SK-N-SH treated with all-trans-retinoic acid at 6 μM for 48 hours (cell line): ENCODE results near the gene INS.

Experiments
- ARNTL ChIP-seq: fragments of 450-650 bp; formaldehyde crosslinking; IDR thresholded peaks from 2 replicates; pipeline ENCODE4 v1.5.0; 2020; ENCODE audit warnings: low read depth, mild to moderate bottlenecking, moderate library complexity, borderline replicate concordance
- BACH2 ChIP-seq: fragments of 250-450 bp; sonication (Bioruptor Pico); IDR thresholded peaks from 2 replicates; pipeline ENCODE4 v1.9.0; 2021; ENCODE audit warnings: mild to moderate bottlenecking, borderline replicate concordance
- CREB5 ChIP-seq: fragments of 250-450 bp; sonication (Bioruptor Pico); IDR thresholded peaks from 2 replicates; pipeline ENCODE4 v1.5.1; 2020; ENCODE audit warnings: low read depth, mild to moderate bottlenecking, moderate library complexity
- CSDC2 ChIP-seq: fragments of 250-450 bp; sonication (Bioruptor Pico); IDR thresholded peaks from 2 replicates; pipeline ENCODE4 v1.5.0; 2020; ENCODE audit warnings: mild to moderate bottlenecking, moderate library complexity
- RARB ChIP-seq: fragments of 250-450 bp; sonication (Bioruptor Pico); IDR thresholded peaks from 2 replicates; pipeline ENCODE4 v1.8.0; 2021; ENCODE audit warnings: mild to moderate bottlenecking, moderate library complexity
- SNAI2 ChIP-seq: fragments of 250-450 bp; sonication (Bioruptor Pico); IDR thresholded peaks from 2 replicates; pipeline ENCODE4 v1.5.0; 2020; ENCODE audit warnings: mild to moderate bottlenecking, moderate library complexity
- TOX ChIP-seq: fragments of 250-450 bp; sonication (Bioruptor Pico); IDR thresholded peaks from 2 replicates; pipeline ENCODE4 v1.8.0; 2021; ENCODE audit warnings: mild to moderate bottlenecking, moderate library complexity, borderline replicate concordance
- ZC3H10 ChIP-seq: fragments of 250-450 bp; sonication (Bioruptor Pico); IDR thresholded peaks from 2 replicates; pipeline ENCODE4 v1.5.1; 2021; ENCODE audit warnings: mild to moderate bottlenecking, moderate library complexity
- ZFP30 ChIP-seq: fragments of 450-650 bp; formaldehyde crosslinking; IDR thresholded peaks from 2 replicates; pipeline ENCODE4 v1.5.0; 2022; ENCODE audit warnings: mild to moderate bottlenecking, moderate library complexity
- ZNF70 ChIP-seq: fragments of 450-650 bp; formaldehyde crosslinking; IDR thresholded peaks from 2 replicates; pipeline ENCODE4 v1.5.0; 2020; ENCODE audit warnings: mild to moderate bottlenecking, moderate library complexity
- TF ChIP-seq, protein P1 (sequence below): fragments of 250-450 bp; sonication (Bioruptor Pico); IDR thresholded peaks from 2 replicates; pipeline ENCODE4 v1.8.0; 2020; ENCODE audit warnings: mild to moderate bottlenecking, moderate library complexity, borderline replicate concordance

DNA sequence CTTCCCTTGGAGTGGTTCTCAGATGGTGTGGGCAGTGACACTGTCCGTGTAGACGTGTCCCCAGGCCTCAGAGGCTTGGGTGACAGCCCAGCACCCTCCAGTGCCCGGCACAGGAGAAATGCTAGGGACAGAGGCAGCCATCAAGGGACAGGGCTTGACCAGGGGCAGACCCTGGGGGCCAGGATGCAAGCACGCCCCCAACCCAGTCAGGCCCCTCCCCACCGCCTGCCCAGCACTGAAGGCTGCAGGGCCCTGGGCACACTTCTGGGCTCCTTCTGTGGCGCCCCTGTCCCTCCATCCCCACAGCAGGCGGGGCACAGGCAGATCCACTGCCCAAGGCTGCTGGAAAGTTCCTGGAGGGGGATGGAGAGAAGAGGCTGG lies 32.9 kb downstream of the INS start:
- TF ChIP-seq ZFP30 (CRISPR knock-in tag) = no peak
- no peak for TF ChIP-seq SNAI2 (CRISPR knock-in tag)
- TF ChIP-seq CSDC2 = no peak
- no peak for TF ChIP-seq ZNF70 (CRISPR knock-in tag)
- no peak for TF ChIP-seq TOX (CRISPR knock-in tag)
- no peak for TF ChIP-seq RARB (CRISPR knock-in tag)
- TF ChIP-seq, protein P1, sequence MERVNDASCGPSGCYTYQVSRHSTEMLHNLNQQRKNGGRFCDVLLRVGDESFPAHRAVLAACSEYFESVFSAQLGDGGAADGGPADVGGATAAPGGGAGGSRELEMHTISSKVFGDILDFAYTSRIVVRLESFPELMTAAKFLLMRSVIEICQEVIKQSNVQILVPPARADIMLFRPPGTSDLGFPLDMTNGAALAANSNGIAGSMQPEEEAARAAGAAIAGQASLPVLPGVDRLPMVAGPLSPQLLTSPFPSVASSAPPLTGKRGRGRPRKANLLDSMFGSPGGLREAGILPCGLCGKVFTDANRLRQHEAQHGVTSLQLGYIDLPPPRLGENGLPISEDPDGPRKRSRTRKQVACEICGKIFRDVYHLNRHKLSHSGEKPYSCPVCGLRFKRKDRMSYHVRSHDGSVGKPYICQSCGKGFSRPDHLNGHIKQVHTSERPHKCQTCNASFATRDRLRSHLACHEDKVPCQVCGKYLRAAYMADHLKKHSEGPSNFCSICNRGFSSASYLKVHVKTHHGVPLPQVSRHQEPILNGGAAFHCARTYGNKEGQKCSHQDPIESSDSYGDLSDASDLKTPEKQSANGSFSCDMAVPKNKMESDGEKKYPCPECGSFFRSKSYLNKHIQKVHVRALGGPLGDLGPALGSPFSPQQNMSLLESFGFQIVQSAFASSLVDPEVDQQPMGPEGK (CRISPR knock-in tag) = no peak
- TF ChIP-seq CREB5 (CRISPR knock-in tag) = no peak
- no peak for TF ChIP-seq ZC3H10 (CRISPR knock-in tag)
- TF ChIP-seq BACH2 (CRISPR knock-in tag) = no peak
- TF ChIP-seq ARNTL = no peak
